Gastroesophageal sphincter (tissue), 3 donors: Measurements from ENCODE around the gene LGALS4.

Source experiments
- CTCF ChIP-seq, 4 experiments: fragments of 200-600 bp in 2 of 4; fragments of 450-650 bp in 2 of 4; sonication (generic) in 1 of 4; IDR thresholded peaks; one replicate each; pipeline ENCODE4 v1.5.1; 2017 to 2019; ENCODE audit warnings: antibody characterized with exemption in 4 of 4, mild to moderate bottlenecking in 2 of 4, moderate library complexity in 2 of 4
- EP300 ChIP-seq: sonication (generic); formaldehyde crosslinking; IDR thresholded peaks from one replicate; pipeline ENCODE4 v1.6.1; 2017; ENCODE audit warnings: antibody characterized with exemption, mild to moderate bottlenecking
- POLR2A ChIP-seq, 2 donors: fragments of 450-650 bp; IDR thresholded peaks; one replicate each; pipeline ENCODE4 v1.6.1; 2017; ENCODE audit warnings: antibody characterized with exemption in 2 of 2, mild to moderate bottlenecking in 2 of 2, moderate library complexity in 1 of 2
- POLR2AphosphoS5 ChIP-seq: sonication (generic); formaldehyde crosslinking; IDR thresholded peaks from one replicate; pipeline ENCODE4 v1.6.1; 2017; ENCODE audit warnings: antibody characterized with exemption

GRCh38 chr19:38806371-38806770 is 6.4 kb downstream of the LGALS4 start:
- TF ChIP-seq POLR2AphosphoS5 = no peak
- no peak for TF ChIP-seq EP300
- no peak for TF ChIP-seq CTCF (IDR thresholded peaks at IDR 0.05)
- no peak for TF ChIP-seq POLR2A (IDR thresholded peaks at IDR 0.05)
